ENCODE measurements around the gene LTBP3.
A peak's percentile ranks its signal among the peaks of the same experiment; 100 is the strongest.

LTBP3 gene

GRCh38 chr11:65598258-65598699 is 40.1 kb upstream of the LTBP3 start:
- H3K4me3 ChIP-seq (ENCODE audit: low read depth, low read length) = no peak overlapping the region
- TF ChIP-seq CTCF (IDR thresholded peaks at IDR 0.05; ENCODE audit: low read depth, low read length) = no peak
- H3K9me3 ChIP-seq (ENCODE audit: severe bottlenecking) = no peaks in the 10 kb centered on the region
- DNase-seq = no peak
- H3K36me3 ChIP-seq = peaks cover 12% of the 10 kb centered on the region
- H3K27ac ChIP-seq = no peak overlapping the region
- no peaks in the 10 kb centered on the region for H3K27me3 ChIP-seq (ENCODE audit: insufficient read depth, low read depth, severe bottlenecking)

GRCh38 chr11:65596520-65596919 is 38.4 kb upstream of the LTBP3 start:
- no peaks in the 10 kb centered on the region for H3K9me3 ChIP-seq (ENCODE audit: severe bottlenecking)
- TF ChIP-seq CTCF (IDR thresholded peaks at IDR 0.05; ENCODE audit: low read depth, low read length) = no peak
- H3K4me3 ChIP-seq (ENCODE audit: low read depth, low read length) = no peak overlapping the region
- H3K27me3 ChIP-seq (ENCODE audit: insufficient read depth, low read depth, severe bottlenecking) = no peaks in the 10 kb centered on the region
- H3K27ac ChIP-seq = no peak overlapping the region
- H3K36me3 ChIP-seq = peaks cover 12% of the 10 kb centered on the region
- DNase-seq = no peak

DNA sequence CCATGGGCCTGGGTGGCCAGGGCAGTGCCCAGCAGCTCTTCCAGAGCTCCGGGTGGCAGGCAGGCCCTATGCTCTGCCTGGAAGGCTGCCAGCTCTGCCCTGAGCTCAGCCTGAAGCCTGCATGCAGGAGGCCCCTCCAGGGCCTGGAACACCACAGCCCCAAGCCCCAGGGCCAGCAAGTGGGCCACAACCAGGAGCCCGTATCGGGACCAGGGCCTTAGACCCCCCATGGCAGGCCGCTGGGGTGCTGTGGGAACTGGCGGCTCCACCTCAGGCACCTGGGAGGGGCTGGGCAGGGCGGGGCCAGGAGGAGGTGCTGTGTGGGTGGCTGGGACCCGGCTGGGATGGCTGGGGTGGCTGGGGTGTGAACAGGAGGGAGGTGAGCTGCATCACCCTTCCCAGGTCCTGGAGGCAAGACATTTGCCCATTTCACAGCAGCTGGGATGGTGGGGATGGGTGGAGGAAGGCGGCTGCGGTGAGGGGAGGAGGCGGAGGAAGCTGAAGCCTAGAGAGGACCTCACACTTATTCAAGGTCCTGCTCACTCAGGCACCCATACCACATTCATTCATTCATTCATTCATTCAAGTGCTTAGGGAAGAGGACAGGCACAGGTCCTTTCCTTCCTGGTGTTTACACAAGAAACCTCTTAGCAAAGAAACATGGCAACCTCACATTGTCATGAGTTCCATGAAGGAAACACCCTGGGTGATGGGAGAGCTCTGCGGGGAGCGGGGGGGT is 37.6 kb upstream of the LTBP3 start, which contains the start of gene KCNK7:
Gene KCNK7 (minus strand): TSS at position 258 of the 739 bp plus-strand sequence. CDS start 28 bp downstream, at position 230.
- no peak for TF ChIP-seq CTCF (IDR thresholded peaks at IDR 0.05; ENCODE audit: low read depth, low read length)
- no peaks in the 10 kb centered on the region for H3K9me3 ChIP-seq (ENCODE audit: severe bottlenecking)
- no peak for DNase-seq

GRCh38 chr11:65595131-65595530 is 37.0 kb upstream of the LTBP3 start:
- Histone ChIP-seq H3K36me3 (peaks cover 16% of the 10 kb centered on the region), H3K27ac (no peak overlapping the region), H3K27me3 (ENCODE audit: insufficient read depth, low read depth, severe bottlenecking) (no peaks in the 10 kb centered on the region), H3K9me3 (ENCODE audit: severe bottlenecking) (no peaks in the 10 kb centered on the region), H3K4me3 (ENCODE audit: low read depth, low read length) (no peak overlapping the region)
- no peak for DNase-seq
- TF ChIP-seq CTCF (IDR thresholded peaks at IDR 0.05; ENCODE audit: low read depth, low read length) = no peak

More for the DNA sequence above, 37.6 kb upstream of the LTBP3 start, which contains the start of gene KCNK7:
- no peaks in the 10 kb centered on the region for H3K27me3 ChIP-seq (ENCODE audit: insufficient read depth, low read depth, severe bottlenecking)
- no peak within 1 kb of the TSS for H3K4me3 ChIP-seq (ENCODE audit: low read depth, low read length)
- H3K36me3 ChIP-seq = peaks cover 13% of the 10 kb centered on the region
- no peak within 1 kb of the TSS for H3K27ac ChIP-seq

GRCh38 chr11:65593518-65594414 is 35.6 kb upstream of the LTBP3 start:
- Histone ChIP-seq H3K27me3 (ENCODE audit: insufficient read depth, low read depth, severe bottlenecking) (no peaks in the 10 kb centered on the region), H3K9me3 (ENCODE audit: severe bottlenecking) (no peaks in the 10 kb centered on the region), H3K36me3 (peaks cover 16% of the 10 kb centered on the region), H3K27ac (no peak overlapping the region), H3K4me3 (ENCODE audit: low read depth, low read length) (no peak overlapping the region)
- DNase-seq = peak; percentile 57
- peak; percentile 86 for TF ChIP-seq CTCF (IDR thresholded peaks at IDR 0.05; ENCODE audit: low read depth, low read length)

Data from WERI-Rb-1 (cell line).